Activated CD4-positive, alpha-beta T cell treated with anti-CD3 and anti-CD28 coated beads, Interleukin-2, amount 50 U/mL, for 48 hours (primary cell): ENCODE results near the gene ONECUT2.

ENCODE experiments used
- DNase-seq, 2 experiments: peaks; one replicate each; pipeline ENCODE4 v3.0.0-alpha.2; 2020

ONECUT2 gene

GRCh38 chr18:57533006-57533867 lies 98.1 kb downstream of the ONECUT2 start:
- DNase-seq = no peak

GRCh38 chr18:57533868-57534510 lies 98.8 kb downstream of the ONECUT2 start:
- no peak for DNase-seq

GRCh38 chr18:57534511-57534909 lies 99.3 kb downstream of the ONECUT2 start:
- no peak for DNase-seq

GRCh38 chr18:57538614-57539013 lies 103.4 kb downstream of the ONECUT2 start:
- DNase-seq = no peak

GRCh38 chr18:57539702-57540101 lies 104.5 kb downstream of the ONECUT2 start:
- DNase-seq = no peak
